IMR-90 (cell line): ENCODE results near the gene NUBP2. TPM values are rescaled to one million over a fixed set of nuclear protein-coding genes. Genes with fewer than 3 reads are reported as not detected.

Source experiments
- ATAC-seq: fragments of 200-7000 bp; cut with Tn5 transposase; 2 replicates; pipeline ENCODE4 v1.9.1; 2020; ENCODE audit warnings: low read depth, mild to moderate bottlenecking, moderate library complexity
- BruUV-seq: library from RNA; stranded (reverse); fragments of 400-500 nt; replicated peaks from 2 replicates; lab custom pipeline; 2021; lab: Mats Ljungman, UMichigan
- CTCF ChIA-PET: fragments of 300-600 bp; formaldehyde crosslinking; extraction: SDS; loops from one replicate; lab custom pipeline; 2021; ENCODE audit warnings: antibody characterized with exemption; lab: Yijun Ruan, JAX
- POLR2A ChIA-PET: fragments of 300-600 bp; sonication (Branson Sonifier 250); formaldehyde crosslinking; loops from one replicate; lab custom pipeline; 2022; ENCODE audit warnings: antibody characterized with exemption; ENCODE audit not compliant: unreplicated experiment; lab: Charles Lee
- DNase-seq: peaks from one replicate; pipeline ENCODE4 v3.0.0; 2013
- H2AFZ ChIP-seq: replicated peaks from 2 replicates; pipeline ENCODE3; 2013; ENCODE audit warnings: low read length, mild to moderate bottlenecking; ENCODE audit not compliant: poor library complexity
- H2AK5ac ChIP-seq: 2 replicates; pipeline ENCODE4 v1.6.1; 2013; ENCODE audit warnings: low read depth, low read length, inconsistent platforms
- H2AK9ac ChIP-seq: replicated peaks from 2 replicates; pipeline ENCODE3; 2013; ENCODE audit warnings: mild to moderate bottlenecking, low read depth, low read length, moderate library complexity; ENCODE audit not compliant: poor library complexity
- H2BK120ac ChIP-seq: 2 replicates; pipeline ENCODE4 v1.6.1; 2013; ENCODE audit warnings: low read depth, low read length, inconsistent platforms
- H2BK15ac ChIP-seq: 3 replicates; pipeline ENCODE4 v1.6.1; 2013; ENCODE audit warnings: low read depth, low read length, inconsistent platforms
- H2BK20ac ChIP-seq: 2 replicates; pipeline ENCODE4 v1.6.1; 2013; ENCODE audit warnings: low read depth, mild to moderate bottlenecking, inconsistent platforms, low read length, moderate library complexity
- H2BK5ac ChIP-seq: 2 replicates; pipeline ENCODE4 v1.6.1; 2013; ENCODE audit warnings: mild to moderate bottlenecking, low read depth, low read length, inconsistent platforms; ENCODE audit not compliant: poor library complexity, severe bottlenecking
- H3K14ac ChIP-seq: replicated peaks from 2 replicates; pipeline ENCODE4 v1.6.1; 2013; ENCODE audit warnings: low read depth, low read length, inconsistent platforms
- H3K18ac ChIP-seq: 2 replicates; pipeline ENCODE4 v1.6.1; 2013; ENCODE audit warnings: low read depth, low read length, control low read depth
- H3K23ac ChIP-seq: 2 replicates; pipeline ENCODE4 v1.6.1; 2013; ENCODE audit warnings: low read depth, low read length, inconsistent platforms
- H3K27ac ChIP-seq: 2 replicates; pipeline ENCODE4 v1.5.1; 2013; ENCODE audit warnings: mild to moderate bottlenecking, control low read depth, low read length; ENCODE audit not compliant: insufficient read depth
- H3K27me3 ChIP-seq: 2 replicates; pipeline ENCODE4 v1.6.1; 2013; ENCODE audit warnings: low read length; ENCODE audit not compliant: control insufficient read depth, insufficient read depth
- H3K36me3 ChIP-seq: 2 replicates; pipeline ENCODE4 v1.6.1; 2013; ENCODE audit warnings: low read length, mixed read lengths; ENCODE audit not compliant: control insufficient read depth, insufficient read depth
- H3K4ac ChIP-seq: 2 replicates; pipeline ENCODE4 v1.6.1; 2013; ENCODE audit warnings: low read depth, low read length, inconsistent platforms
- H3K4me1 ChIP-seq: 2 replicates; pipeline ENCODE4 v1.6.1; 2013; ENCODE audit warnings: low read length, mixed read lengths; ENCODE audit not compliant: control insufficient read depth, insufficient read depth
- H3K4me2 ChIP-seq: 2 replicates; pipeline ENCODE4 v1.6.1; 2013; ENCODE audit warnings: low read depth, mild to moderate bottlenecking, control low read depth, low read length, moderate library complexity
- H3K4me3 ChIP-seq: 2 replicates; pipeline ENCODE4 v1.5.1; 2013; ENCODE audit warnings: low read depth, mild to moderate bottlenecking, control low read depth, low read length, moderate library complexity; ENCODE audit not compliant: insufficient read depth
- H3K56ac ChIP-seq: 2 replicates; pipeline ENCODE4 v1.6.1; 2013; ENCODE audit warnings: low read length, inconsistent platforms; ENCODE audit not compliant: insufficient read depth; ENCODE audit errors: extremely low read depth
- H3K79me1 ChIP-seq, 2 experiments: 2 replicates each; pipeline ENCODE4 v1.6.1; 2013; ENCODE audit warnings: low read length in 2 of 2, inconsistent platforms in 1 of 2, low read depth in 1 of 2
- H3K9ac ChIP-seq: 2 replicates; pipeline ENCODE4 v1.6.1; 2013; ENCODE audit warnings: low read depth, low read length, control low read depth
- H3K9me1 ChIP-seq: 2 replicates; pipeline ENCODE4 v1.6.1; 2013; ENCODE audit warnings: low read length, inconsistent platforms; ENCODE audit not compliant: insufficient read depth
- H3K9me3 ChIP-seq: 2 replicates; pipeline ENCODE4 v1.6.1; 2013; ENCODE audit warnings: low read length; ENCODE audit not compliant: control insufficient read depth, insufficient read depth
- H4K20me1 ChIP-seq: 2 replicates; pipeline ENCODE4 v1.6.1; 2013; ENCODE audit warnings: low read length, inconsistent platforms; ENCODE audit not compliant: insufficient read depth
- H4K5ac ChIP-seq: 2 replicates; pipeline ENCODE4 v1.6.1; 2013; ENCODE audit warnings: mild to moderate bottlenecking, low read depth, low read length, control low read depth
- H4K8ac ChIP-seq, 2 experiments: 2 replicates each; pipeline ENCODE4 v1.6.1; 2013; ENCODE audit warnings: low read depth in 2 of 2, low read length in 2 of 2, control low read depth in 1 of 2, inconsistent platforms in 1 of 2
- H4K91ac ChIP-seq: 2 replicates; pipeline ENCODE4 v1.6.1; 2013; ENCODE audit warnings: low read depth, low read length, inconsistent platforms; ENCODE audit not compliant: insufficient read depth
- BHLHE40 ChIP-seq: fragments of 150-350 bp; IDR thresholded peaks from 2 replicates; pipeline ENCODE4 v1.6.1; 2016; ENCODE audit warnings: mild to moderate bottlenecking, low read depth, low read length
- CEBPB ChIP-seq: IDR thresholded peaks from 2 replicates; pipeline ENCODE4 v1.6.1; 2012; ENCODE audit warnings: low read depth, low read length, improper control_type of control experiment
- CHD1 ChIP-seq: IDR thresholded peaks from 2 replicates; pipeline ENCODE4 v1.6.1; 2012; ENCODE audit warnings: low read depth, low read length, improper control_type of control experiment
- ELK1 ChIP-seq: fragments of 150-350 bp; IDR thresholded peaks from 2 replicates; pipeline ENCODE4 v1.6.1; 2016; ENCODE audit warnings: low read depth, mild to moderate bottlenecking, low read length, moderate library complexity, borderline replicate concordance
- FOS ChIP-seq: fragments of 150-350 bp; IDR thresholded peaks from 2 replicates; pipeline ENCODE4 v1.6.1; 2016; ENCODE audit warnings: low read depth, low read length
- MAFK ChIP-seq: IDR thresholded peaks from 2 replicates; pipeline ENCODE4 v1.6.1; 2012; ENCODE audit warnings: low read depth, low read length, improper control_type of control experiment
- MAZ ChIP-seq: IDR thresholded peaks from 2 replicates; pipeline ENCODE4 v1.6.1; 2012; ENCODE audit warnings: low read depth, mild to moderate bottlenecking, low read length, improper control_type of control experiment, moderate library complexity, borderline replicate concordance
- MXI1 ChIP-seq: IDR thresholded peaks from 2 replicates; pipeline ENCODE4 v1.6.1; 2012; ENCODE audit warnings: low read depth, mild to moderate bottlenecking, low read length, moderate library complexity, borderline replicate concordance
- NFE2L2 ChIP-seq: fragments of 150-350 bp; IDR thresholded peaks from 2 replicates; pipeline ENCODE4 v1.6.1; 2016; ENCODE audit warnings: low read depth, mild to moderate bottlenecking, low read length
- POLR2A ChIP-seq: IDR thresholded peaks from 2 replicates; pipeline ENCODE4 v1.6.1; 2012; ENCODE audit warnings: mild to moderate bottlenecking, low read depth, low read length
- RAD21 ChIP-seq: IDR thresholded peaks from 2 replicates; pipeline ENCODE4 v1.6.1; 2012; ENCODE audit warnings: low read length, improper control_type of control experiment
- RCOR1 ChIP-seq: IDR thresholded peaks from 2 replicates; pipeline ENCODE4 v1.6.1; 2012; ENCODE audit warnings: mild to moderate bottlenecking, low read length, improper control_type of control experiment; ENCODE audit not compliant: insufficient replicate concordance
- RFX5 ChIP-seq: IDR thresholded peaks from 2 replicates; pipeline ENCODE4 v1.8.0; 2012; ENCODE audit warnings: low read depth, mild to moderate bottlenecking, low read length, moderate library complexity
- SMC3 ChIP-seq: fragments of 150-350 bp; IDR thresholded peaks from 2 replicates; pipeline ENCODE4 v1.6.1; 2016; ENCODE audit warnings: low read depth, mild to moderate bottlenecking, antibody characterized with exemption, low read length, moderate library complexity
- USF2 ChIP-seq: fragments of 150-350 bp; IDR thresholded peaks from 2 replicates; pipeline ENCODE4 v1.6.1; 2017; ENCODE audit warnings: mild to moderate bottlenecking, antibody characterized with exemption, low read length, low read depth
- WGBS, 2 experiments: methylation state at CpG; one replicate each; pipeline versions ENCODE4 v1.1.5 to v1.1.7; 2013; ENCODE audit warnings: missing lambda C conversion rate in 2 of 2; ENCODE audit not compliant: insufficient read length in 1 of 2; ENCODE audit errors: extremely low coverage in 2 of 2; 5-methylcytosine and 5-hydroxymethylcytosine counted together
- dilution Hi-C: fragments of 300-500 bp; cut with HindIII; formaldehyde crosslinking; loops from one replicate; pipeline ENCODE4 v1.14.3; 2018; ENCODE audit warnings: low sequenced_read_pairs; ENCODE audit not compliant: unreplicated experiment
- in situ Hi-C: fragments of 300-500 bp; cut with MboI; formaldehyde crosslinking; loops from 3 replicates; pipeline ENCODE4 v1.14.3; 2019; ENCODE audit warnings: low sequenced_read_pairs, inconsistent platforms, mixed read lengths
- intact Hi-C: fragments of 100-400 bp; cut with micrococcal nuclease; formaldehyde crosslinking; loops from 2 replicates; pipeline ENCODE4 v1.10.0; 2022
- polyA plus RNA-seq, 3 experiments: library from polyadenylated mRNA; depleted of rRNA; stranded (reverse); fragments of >200 nt; gene quantifications; 2 replicates each; pipeline ENCODE4 v1.2.3, GENCODE V29; 2012; ENCODE audit warnings: low replicate concordance in 1 of 3
- total RNA-seq: library from RNA; depleted of rRNA; stranded (reverse); fragments of >200 nt; gene quantifications from 2 replicates; pipeline ENCODE4 v1.2.3, GENCODE V29; 2012
- TF ChIP-seq, protein P1 (sequence below): conservative IDR thresholded peaks from 2 replicates; pipeline ENCODE4 v1.5.1; 2012; ENCODE audit warnings: mild to moderate bottlenecking, low read depth, low read length, improper control_type of control experiment

Gene NUBP2
- total and polyA plus RNA-seq, 2 of the 4 experiments (the other 2 are of a cell fraction), result 62.6 to 131 TPM

DNA sequence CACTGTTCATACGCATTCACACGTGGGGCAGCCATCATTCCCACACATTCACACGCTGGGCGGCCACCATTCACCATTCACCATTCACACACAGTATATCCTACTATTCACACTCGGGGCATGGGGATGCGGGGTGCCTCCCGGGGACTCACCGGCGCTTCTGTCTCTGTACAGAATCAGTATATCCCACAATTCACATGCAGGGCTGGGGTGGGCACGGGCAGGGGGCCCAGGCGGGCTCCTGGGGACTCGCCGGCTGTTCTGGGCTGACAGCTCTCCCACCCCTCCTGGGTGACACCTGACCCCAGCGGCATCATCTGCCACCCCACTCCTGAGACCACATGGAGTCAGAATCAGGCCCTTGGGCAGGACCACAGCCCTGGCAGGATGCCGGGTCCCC lies 21.0 kb upstream of the NUBP2 start:
- H3K27ac ChIP-seq, result no peak overlapping the region
- H3K14ac ChIP-seq, result no peak overlapping the region
- dilution Hi-C loops (no loop called here), intact Hi-C loops (no loop called here), in situ Hi-C loops (loop anchor here (5.0 kb wide), 1 partner anchor 49 kb away; no protein-coding TSS in a partner anchor)
- H2AFZ ChIP-seq, result no peak overlapping the region
- H3K9ac ChIP-seq, result no peak overlapping the region
- no peak overlapping the region for H2BK20ac ChIP-seq
- no peaks in the 10 kb centered on the region for H3K9me1 ChIP-seq
- H3K4me1 ChIP-seq, result no peaks in the 10 kb centered on the region
- H4K20me1 ChIP-seq, result no peaks in the 10 kb centered on the region
- H3K36me3 ChIP-seq, result peaks cover 77% of the 10 kb centered on the region
- H3K4me2 ChIP-seq, result no peak overlapping the region
- BruUV-seq, result no TSS peak
- H4K91ac ChIP-seq, result no peak overlapping the region
- H2AK9ac ChIP-seq, result peak overlapping the region; percentile 9
- no peak overlapping the region for H4K5ac ChIP-seq
- TF ChIP-seq MAZ (no peak), MXI1 (no peak), CHD1 (no peak), MAFK (no peak), CEBPB (no peak), RFX5 (no peak), USF2 (no peak), RCOR1 (no peak), NFE2L2 (no peak), BHLHE40 (no peak), FOS (no peak), POLR2A (no peak), SMC3 (no peak), ELK1 (no peak), RAD21 (no peak)
- TF ChIP-seq, protein P1, sequence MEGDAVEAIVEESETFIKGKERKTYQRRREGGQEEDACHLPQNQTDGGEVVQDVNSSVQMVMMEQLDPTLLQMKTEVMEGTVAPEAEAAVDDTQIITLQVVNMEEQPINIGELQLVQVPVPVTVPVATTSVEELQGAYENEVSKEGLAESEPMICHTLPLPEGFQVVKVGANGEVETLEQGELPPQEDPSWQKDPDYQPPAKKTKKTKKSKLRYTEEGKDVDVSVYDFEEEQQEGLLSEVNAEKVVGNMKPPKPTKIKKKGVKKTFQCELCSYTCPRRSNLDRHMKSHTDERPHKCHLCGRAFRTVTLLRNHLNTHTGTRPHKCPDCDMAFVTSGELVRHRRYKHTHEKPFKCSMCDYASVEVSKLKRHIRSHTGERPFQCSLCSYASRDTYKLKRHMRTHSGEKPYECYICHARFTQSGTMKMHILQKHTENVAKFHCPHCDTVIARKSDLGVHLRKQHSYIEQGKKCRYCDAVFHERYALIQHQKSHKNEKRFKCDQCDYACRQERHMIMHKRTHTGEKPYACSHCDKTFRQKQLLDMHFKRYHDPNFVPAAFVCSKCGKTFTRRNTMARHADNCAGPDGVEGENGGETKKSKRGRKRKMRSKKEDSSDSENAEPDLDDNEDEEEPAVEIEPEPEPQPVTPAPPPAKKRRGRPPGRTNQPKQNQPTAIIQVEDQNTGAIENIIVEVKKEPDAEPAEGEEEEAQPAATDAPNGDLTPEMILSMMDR, result no peak
- WGBS, 2 experiments, result 96% methylated on average over 4 of the region's 15 CpGs; no CpG with 5 or more reads in 1 of the 2 experiments
- H2BK120ac ChIP-seq, result no peak overlapping the region
- no peak overlapping the region for H2BK15ac ChIP-seq
- no peak overlapping the region for H4K8ac ChIP-seq
- no peaks in the 10 kb centered on the region for H3K27me3 ChIP-seq
- no peak overlapping the region for H3K4me3 ChIP-seq
- CTCF ChIA-PET, result no interaction called here
- H2BK5ac ChIP-seq, result no peak overlapping the region
- POLR2A ChIA-PET, result no interaction called here
- H3K18ac ChIP-seq, result no peak overlapping the region
- DNase-seq (no peak), ATAC-seq (no peak)
- H3K56ac ChIP-seq, result no peak overlapping the region
- no peaks in the 10 kb centered on the region for H3K9me3 ChIP-seq
- no peak overlapping the region for H3K23ac ChIP-seq
- no peaks in the 10 kb centered on the region for H3K79me1 ChIP-seq
- H2AK5ac ChIP-seq, result no peak overlapping the region
- H3K4ac ChIP-seq, result no peak overlapping the region
